HG03565 (cell line): ENCODE results near the gene KCNT2.
"Not testable (repeated sequence)": the region's sequence is repeated elsewhere in the genome, so short reads cannot be mapped to it uniquely, and the experiment has no call there.

Experiments used
- ATAC-seq: cut with Tn5 transposase; IDR thresholded peaks from one replicate; pipeline ENCODE4 v1.9.1; 2021; ENCODE audit warnings: mild to moderate bottlenecking, moderate library complexity; ENCODE audit not compliant: unreplicated experiment

The KCNT2 gene

GRCh38 chr1:196517193-196517592, 91.0 kb downstream of the KCNT2 start:
- ATAC-seq = no peak

- no peak for ATAC-seq
These were observed 91.9 kb downstream of the KCNT2 start for GRCh38 chr1:196516373-196516772.

GRCh38 chr1:196515904-196516303, 92.3 kb downstream of the KCNT2 start:
- no peak for ATAC-seq

GRCh38 chr1:196513821-196514220, 94.4 kb downstream of the KCNT2 start:
- no peak for ATAC-seq

- no peak for ATAC-seq
These were observed 97.8 kb downstream of the KCNT2 start for GRCh38 chr1:196510451-196510850.

GRCh38 chr1:196504224-196504623, 104.0 kb downstream of the KCNT2 start:
- ATAC-seq = not testable (repeated sequence)

GRCh38 chr1:196502437-196502836, 105.8 kb downstream of the KCNT2 start:
- ATAC-seq = no peak

GRCh38 chr1:196501760-196502428, 106.3 kb downstream of the KCNT2 start:
- no peak for ATAC-seq

GRCh38 chr1:196497817-196498216, 110.4 kb downstream of the KCNT2 start:
- ATAC-seq = no peak

- ATAC-seq = no peak
These were observed 113.5 kb downstream of the KCNT2 start for GRCh38 chr1:196494766-196495165.

- no peak for ATAC-seq
These were observed 114.4 kb downstream of the KCNT2 start for GRCh38 chr1:196493881-196494280.

- ATAC-seq = no peak
These were observed 119.7 kb downstream of the KCNT2 start for GRCh38 chr1:196488579-196488978.

GRCh38 chr1:196486346-196486745, 121.9 kb downstream of the KCNT2 start:
- no peak for ATAC-seq

GRCh38 chr1:196481616-196482015, 126.6 kb downstream of the KCNT2 start:
- ATAC-seq = no peak

GRCh38 chr1:196477262-196477661, 131.0 kb downstream of the KCNT2 start:
- ATAC-seq = no peak

- no peak for ATAC-seq
These were observed 140.9 kb downstream of the KCNT2 start for GRCh38 chr1:196467230-196467925.

- ATAC-seq = no peak
These were observed 141.6 kb downstream of the KCNT2 start for GRCh38 chr1:196466654-196467053.

GRCh38 chr1:196466166-196466565, 142.1 kb downstream of the KCNT2 start:
- no peak for ATAC-seq

GRCh38 chr1:196464480-196464941, 143.7 kb downstream of the KCNT2 start:
- no peak for ATAC-seq

GRCh38 chr1:196462086-196462485, 146.2 kb downstream of the KCNT2 start:
- ATAC-seq = no peak

- no peak for ATAC-seq
These were observed 146.7 kb downstream of the KCNT2 start for GRCh38 chr1:196461521-196461920.

- no peak for ATAC-seq
These were observed 148.9 kb downstream of the KCNT2 start for GRCh38 chr1:196459383-196459782.
